Omental fat pad (tissue), 4 donors: ENCODE results near the gene GABRB3. TPM values are rescaled to one million over a fixed set of nuclear protein-coding genes. Genes with fewer than 3 reads are reported as not detected.
A peak's percentile ranks its signal among the peaks of the same experiment; 100 is the strongest.

Experiments used
- ATAC-seq: fragments of 150-250 bp; one replicate; pipeline ENCODE4 v1.9.1; 2016; ENCODE audit warnings: mild to moderate bottlenecking, moderate library complexity; ENCODE audit not compliant: low FRiP score
- DNase-seq: peaks from one replicate; pipeline ENCODE4 v3.0.0-alpha.2; 2019; ENCODE audit warnings: low spot score
- total RNA-seq, 4 donors: library from RNA; depleted of rRNA; stranded (reverse); fragments of >200 nt; gene quantifications; one replicate each; pipeline ENCODE4 v1.1.0, GENCODE V29; 2016
- TF ChIP-seq, protein P1 (sequence below), 3 donors: fragments of 450-650 bp; IDR thresholded peaks; one replicate each; pipeline ENCODE4 v1.5.1; 2016 to 2017; ENCODE audit warnings: antibody characterized with exemption in 3 of 3, mild to moderate bottlenecking in 3 of 3, moderate library complexity in 2 of 3

Gene GABRB3
- total RNA-seq, 4 donors from 2014 or later: 0.72 to 1.8 (median 1.2) TPM

DNA sequence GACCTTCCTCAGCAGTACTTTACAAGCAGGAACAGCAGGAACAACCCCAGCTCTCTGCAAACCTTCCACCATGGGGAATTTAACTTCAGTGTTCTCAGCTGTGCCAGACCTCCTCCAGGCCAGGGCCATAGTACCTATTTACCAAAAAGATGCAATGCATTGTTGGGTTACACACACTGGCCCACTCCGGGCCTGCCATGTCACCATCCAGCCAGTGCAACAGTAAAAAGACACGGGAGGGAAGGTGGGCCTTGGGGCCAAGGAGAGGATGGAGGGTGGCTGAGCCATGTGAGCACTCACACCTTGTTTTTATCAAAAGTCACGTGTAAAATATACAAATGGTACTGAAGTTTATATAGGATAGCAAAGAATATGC, 157.0 kb downstream of the GABRB3 start:
- no peak for ATAC-seq
- DNase-seq: no peak
- TF ChIP-seq, protein P1, sequence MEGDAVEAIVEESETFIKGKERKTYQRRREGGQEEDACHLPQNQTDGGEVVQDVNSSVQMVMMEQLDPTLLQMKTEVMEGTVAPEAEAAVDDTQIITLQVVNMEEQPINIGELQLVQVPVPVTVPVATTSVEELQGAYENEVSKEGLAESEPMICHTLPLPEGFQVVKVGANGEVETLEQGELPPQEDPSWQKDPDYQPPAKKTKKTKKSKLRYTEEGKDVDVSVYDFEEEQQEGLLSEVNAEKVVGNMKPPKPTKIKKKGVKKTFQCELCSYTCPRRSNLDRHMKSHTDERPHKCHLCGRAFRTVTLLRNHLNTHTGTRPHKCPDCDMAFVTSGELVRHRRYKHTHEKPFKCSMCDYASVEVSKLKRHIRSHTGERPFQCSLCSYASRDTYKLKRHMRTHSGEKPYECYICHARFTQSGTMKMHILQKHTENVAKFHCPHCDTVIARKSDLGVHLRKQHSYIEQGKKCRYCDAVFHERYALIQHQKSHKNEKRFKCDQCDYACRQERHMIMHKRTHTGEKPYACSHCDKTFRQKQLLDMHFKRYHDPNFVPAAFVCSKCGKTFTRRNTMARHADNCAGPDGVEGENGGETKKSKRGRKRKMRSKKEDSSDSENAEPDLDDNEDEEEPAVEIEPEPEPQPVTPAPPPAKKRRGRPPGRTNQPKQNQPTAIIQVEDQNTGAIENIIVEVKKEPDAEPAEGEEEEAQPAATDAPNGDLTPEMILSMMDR (IDR thresholded peaks at IDR 0.05): no peak

DNA sequence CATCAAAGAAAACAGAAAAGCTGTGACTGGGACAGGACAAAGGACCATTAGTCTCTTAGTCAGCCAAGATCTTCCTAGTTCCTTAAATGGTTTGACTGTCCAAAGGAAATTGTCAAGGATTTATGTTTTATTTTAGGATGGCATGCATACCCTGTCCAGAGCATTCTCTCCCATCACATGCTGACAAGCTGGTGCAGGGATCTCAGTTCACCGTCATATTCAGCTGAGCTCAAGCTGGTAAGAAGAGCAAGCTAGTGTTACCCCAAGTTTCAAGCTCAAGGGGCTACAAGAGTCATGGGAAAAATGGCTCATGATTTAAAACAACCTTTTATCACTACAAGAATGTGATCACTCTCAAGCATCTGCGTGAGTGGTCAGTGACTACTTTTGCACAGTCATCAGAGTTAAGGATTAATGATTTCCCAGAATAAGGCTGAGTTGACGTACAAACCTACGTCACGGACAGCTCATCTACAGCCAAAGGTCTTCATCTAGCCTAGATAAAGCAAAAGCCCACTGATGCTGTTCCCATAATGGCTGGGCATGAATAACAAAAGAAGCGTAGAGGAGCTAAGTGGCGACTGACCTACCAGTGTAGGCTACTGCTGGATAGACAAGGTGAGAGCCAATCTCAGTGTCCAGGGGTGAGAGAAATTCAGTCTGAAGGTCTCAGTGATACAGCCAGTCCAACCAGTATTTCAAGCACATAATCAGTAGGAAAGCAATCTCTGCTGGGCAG, 157.5 kb downstream of the GABRB3 start:
- ATAC-seq (no peak), DNase-seq (no peak)
- TF ChIP-seq, protein P1 (IDR thresholded peaks at IDR 0.05): no peak

DNA sequence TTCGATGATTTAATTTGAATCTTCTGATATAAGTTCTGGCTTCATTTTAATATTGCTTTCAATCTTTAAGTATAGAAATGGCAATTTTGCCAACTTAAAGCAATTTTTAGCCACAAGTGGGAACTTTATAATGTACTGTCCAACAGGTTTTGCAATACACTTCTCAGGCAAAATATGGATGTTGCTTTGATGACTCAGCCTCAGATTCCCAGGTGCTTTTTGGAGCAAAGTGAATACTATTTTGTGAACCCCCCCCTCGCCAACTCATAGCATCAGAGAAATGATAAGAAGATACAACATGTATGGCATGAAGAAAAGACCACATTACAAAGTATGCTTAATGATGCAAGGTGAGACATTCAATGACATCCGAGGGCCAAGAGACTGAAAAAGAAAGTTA, 158.1 kb downstream of the GABRB3 start:
- ATAC-seq (no peak), DNase-seq (no peak)
- TF ChIP-seq, protein P1 (IDR thresholded peaks at IDR 0.05): no peak

DNA sequence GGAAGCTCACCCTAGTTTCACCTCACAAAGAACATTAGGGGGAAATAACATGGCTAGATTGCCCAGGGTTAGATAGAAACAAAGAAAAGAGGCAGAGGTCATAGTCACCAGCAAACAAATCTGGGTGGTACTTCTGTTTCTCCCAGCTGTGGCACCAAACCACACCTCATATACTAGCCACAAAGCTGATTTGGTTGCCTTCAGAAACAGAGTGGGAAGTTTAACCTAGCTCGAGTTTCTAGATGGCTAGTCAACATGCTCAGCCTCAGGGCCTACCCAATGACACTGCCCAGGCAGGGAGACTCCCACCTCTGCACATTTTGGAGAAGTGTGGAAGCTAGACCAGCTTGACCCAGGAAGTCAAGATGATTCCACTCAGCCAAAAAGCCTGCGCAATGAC, 174.2 kb downstream of the GABRB3 start:
- ATAC-seq (peak; percentile 23), DNase-seq (no peak)
- TF ChIP-seq, protein P1 (IDR thresholded peaks at IDR 0.05): no peak

DNA sequence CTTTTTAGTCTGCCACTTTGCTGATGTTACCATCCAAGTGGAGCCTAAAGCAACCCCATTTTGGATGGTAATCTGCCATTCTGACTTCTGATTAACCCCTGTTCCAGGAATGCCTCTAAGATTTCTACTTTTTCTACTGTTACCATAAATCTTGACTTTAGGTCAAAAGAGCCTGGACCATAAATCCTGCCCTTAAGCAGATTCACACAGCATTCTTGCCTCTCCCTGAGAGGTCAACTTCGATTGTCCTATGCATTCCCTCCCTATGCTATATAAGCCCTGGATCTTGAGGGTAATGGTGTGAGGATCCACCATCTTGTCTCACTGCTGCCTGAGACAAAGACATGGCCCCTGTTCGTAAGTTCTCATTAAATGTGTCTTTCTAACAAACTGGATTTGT, 177.3 kb downstream of the GABRB3 start:
- ATAC-seq (no peak), DNase-seq (no peak)
- TF ChIP-seq, protein P1 (IDR thresholded peaks at IDR 0.05): no peak

DNA sequence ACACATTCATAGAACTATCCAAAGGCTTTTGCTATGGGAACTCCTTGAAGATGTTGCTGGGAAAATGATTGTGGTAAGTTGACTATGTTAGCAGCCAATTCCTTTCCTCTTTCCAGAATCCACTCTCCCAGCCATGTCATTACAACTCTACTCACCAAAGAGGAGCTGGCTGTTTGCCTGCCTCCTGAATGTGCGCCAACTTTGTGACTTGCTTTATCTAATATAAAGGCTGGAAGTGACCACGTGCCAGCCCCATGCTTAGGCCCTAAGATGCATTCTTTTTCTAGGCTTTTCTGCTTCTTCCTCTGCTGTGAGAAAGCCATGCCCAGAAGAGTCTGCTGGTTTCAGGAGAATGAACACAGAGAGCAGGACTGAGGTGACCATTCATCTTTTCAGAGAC, 182.2 kb downstream of the GABRB3 start:
- DNase-seq (no peak), ATAC-seq (no peak)
- TF ChIP-seq, protein P1 (IDR thresholded peaks at IDR 0.05): no peak

DNA sequence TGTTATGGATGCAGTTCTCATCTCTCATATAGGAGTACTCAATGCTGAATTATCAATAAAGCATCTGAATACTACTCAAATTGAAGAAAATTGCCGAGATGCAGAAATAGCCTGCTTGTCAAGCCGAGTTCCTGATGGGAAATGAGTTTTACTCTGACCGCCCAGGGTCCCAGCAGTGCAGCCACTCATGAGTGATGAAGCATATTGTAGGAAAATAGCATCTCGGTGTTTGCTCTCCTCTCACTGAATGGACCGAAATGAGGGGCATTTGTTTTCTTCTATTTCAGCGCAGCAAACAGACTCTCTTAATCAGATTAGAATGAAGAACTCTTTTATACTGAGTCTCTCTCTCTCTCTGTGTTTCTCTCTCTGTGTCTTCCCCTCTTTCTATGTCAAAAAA, 190.0 kb downstream of the GABRB3 start:
- ATAC-seq: no peak

More for the DNA sequence above, 190.0 kb downstream of the GABRB3 start:
- DNase-seq: no peak
- TF ChIP-seq, protein P1 (IDR thresholded peaks at IDR 0.05): no peak
